OCI-LY1 (cell line): ENCODE measurements around the gene LCOR.

Source experiments
- H2AFZ ChIP-seq: fragments of 200-600 bp; sonication (generic), shearing (Covaris generic); 2 replicates; pipeline ENCODE4 v1.6.0; 2014; ENCODE audit warnings: antibody characterized with exemption, mild to moderate bottlenecking, low read length
- H3F3A ChIP-seq: fragments of 200-600 bp; sonication (generic), shearing (Covaris generic); 2 replicates; pipeline ENCODE4 v1.6.0; 2014; ENCODE audit warnings: mild to moderate bottlenecking, antibody characterized with exemption, low read length, moderate library complexity; ENCODE audit not compliant: insufficient read depth
- H3K27ac ChIP-seq: fragments of 200-600 bp; sonication (generic); 2 replicates; pipeline ENCODE4 v1.5.1; 2014; ENCODE audit warnings: low read length, mixed run types, mild to moderate bottlenecking, low read depth; ENCODE audit not compliant: poor library complexity, severe bottlenecking
- H3K27me3 ChIP-seq: fragments of 200-600 bp; sonication (generic); 2 replicates; pipeline ENCODE4 v1.6.0; 2014; ENCODE audit warnings: antibody characterized with exemption, mild to moderate bottlenecking, low read length, moderate library complexity; ENCODE audit not compliant: insufficient read depth
- H3K36me3 ChIP-seq: fragments of 200-600 bp; sonication (generic); 2 replicates; pipeline ENCODE4 v1.6.1; 2014; ENCODE audit warnings: mild to moderate bottlenecking, antibody characterized with exemption, low read length, moderate library complexity, mixed read lengths; ENCODE audit not compliant: insufficient read depth
- H3K4me1 ChIP-seq: fragments of 200-600 bp; sonication (generic); 2 replicates; pipeline ENCODE4 v1.5.1; 2014; ENCODE audit warnings: mild to moderate bottlenecking, low read length, moderate library complexity; ENCODE audit not compliant: insufficient read depth, severe bottlenecking
- H3K4me2 ChIP-seq: fragments of 200-600 bp; sonication (generic), shearing (Covaris generic); 2 replicates; pipeline ENCODE4 v1.6.1; 2014; ENCODE audit warnings: low read length
- H3K4me3 ChIP-seq: fragments of 200-600 bp; sonication (generic); 2 replicates; pipeline ENCODE4 v1.5.1; 2014; ENCODE audit warnings: low read length, low read depth, mild to moderate bottlenecking, mixed read lengths; ENCODE audit not compliant: poor library complexity, severe bottlenecking
- H3K79me2 ChIP-seq: fragments of 200-600 bp; shearing (Covaris generic); 2 replicates; pipeline ENCODE4 v1.6.1; 2016; ENCODE audit warnings: mixed run types, low read length, mixed read lengths; ENCODE audit not compliant: insufficient read depth
- H3K9ac ChIP-seq: fragments of 200-600 bp; sonication (generic), shearing (Covaris generic); 2 replicates; pipeline ENCODE4 v1.6.1; 2014; ENCODE audit warnings: mild to moderate bottlenecking, low read length, mixed read lengths
- H3K9me2 ChIP-seq: fragments of 200-600 bp; sonication (generic), shearing (Covaris generic); 2 replicates; pipeline ENCODE4 v1.6.1; 2014; ENCODE audit warnings: low read depth, mild to moderate bottlenecking, low read length, mixed read lengths
- H3K9me3 ChIP-seq: fragments of 200-600 bp; shearing (Covaris generic); 2 replicates; pipeline ENCODE4 v1.6.1; 2014; ENCODE audit warnings: low read length, mixed read lengths
- H4K20me1 ChIP-seq: fragments of 200-600 bp; sonication (generic), shearing (Covaris generic); 2 replicates; pipeline ENCODE4 v1.6.0; 2016; ENCODE audit warnings: mild to moderate bottlenecking, low read length; ENCODE audit not compliant: insufficient read depth
- CTCF ChIP-seq: fragments of 200-600 bp; sonication (generic), shearing (Covaris generic); IDR thresholded peaks from 2 replicates; pipeline ENCODE4 v1.5.1; 2017; ENCODE audit warnings: mild to moderate bottlenecking, antibody characterized with exemption, low read length, moderate library complexity, mixed read lengths
- EZH2 ChIP-seq: fragments of 200-600 bp; sonication (generic), shearing (Covaris generic); IDR thresholded peaks from 2 replicates; pipeline ENCODE4 v1.8.0; 2017; ENCODE audit warnings: borderline replicate concordance, mixed run types, mild to moderate bottlenecking, antibody characterized with exemption, low read length, moderate library complexity, mixed read lengths

LCOR gene

GRCh38 chr10:96826438-96826837, 5.7 kb upstream of the LCOR start:
- Histone ChIP-seq H3K4me1 (peaks cover 14% of the 10 kb centered on the region), H2AFZ (no peak overlapping the region), H3K4me3 (no peak overlapping the region), H3K27ac (no peak overlapping the region), H4K20me1 (no peaks in the 10 kb centered on the region), H3K36me3 (no peaks in the 10 kb centered on the region), H3K79me2 (no peaks in the 10 kb centered on the region), H3K9me2 (no peaks in the 10 kb centered on the region), H3K27me3 (no peaks in the 10 kb centered on the region), H3K9me3 (no peaks in the 10 kb centered on the region), H3F3A (no peaks in the 10 kb centered on the region), H3K9ac (no peak overlapping the region), H3K4me2 (no peak overlapping the region)
- no peak for TF ChIP-seq EZH2

GRCh38 chr10:96828609-96829008, 3.5 kb upstream of the LCOR start:
- Histone ChIP-seq H4K20me1 (no peaks in the 10 kb centered on the region), H3K79me2 (peaks cover 5% of the 10 kb centered on the region), H3K36me3 (no peaks in the 10 kb centered on the region), H3F3A (no peaks in the 10 kb centered on the region), H3K27me3 (no peaks in the 10 kb centered on the region), H3K9ac (no peak overlapping the region), H2AFZ (no peak overlapping the region), H3K4me1 (peaks cover 17% of the 10 kb centered on the region), H3K4me2 (no peak overlapping the region), H3K27ac (no peak overlapping the region), H3K9me2 (no peaks in the 10 kb centered on the region), H3K9me3 (no peaks in the 10 kb centered on the region), H3K4me3 (no peak overlapping the region)
- TF ChIP-seq CTCF (no peak), EZH2 (no peak)

GRCh38 chr10:96829029-96829773, 2.9 kb upstream of the LCOR start:
- no peaks in the 10 kb centered on the region for H3F3A ChIP-seq
- no peaks in the 10 kb centered on the region for H4K20me1 ChIP-seq
- H2AFZ ChIP-seq, result no peak overlapping the region
- no peak overlapping the region for H3K9ac ChIP-seq
- no peaks in the 10 kb centered on the region for H3K9me2 ChIP-seq
- H3K4me1 ChIP-seq, result peaks cover 23% of the 10 kb centered on the region
- H3K4me2 ChIP-seq, result no peak overlapping the region
- H3K4me3 ChIP-seq, result no peak overlapping the region
- no peak overlapping the region for H3K27ac ChIP-seq
- H3K79me2 ChIP-seq, result peaks cover 11% of the 10 kb centered on the region
- no peak for TF ChIP-seq CTCF
- no peaks in the 10 kb centered on the region for H3K9me3 ChIP-seq
- H3K27me3 ChIP-seq, result no peaks in the 10 kb centered on the region
- H3K36me3 ChIP-seq, result no peaks in the 10 kb centered on the region
